Activated naive CD8-positive, alpha-beta T cell treated with anti-CD3 and anti-CD28 coated beads, Interleukin-2, amount 50 U/mL, for 24 hours (primary cell): ENCODE measurements around the gene ATP8B1.
"Not testable (repeated sequence)": the region's sequence is repeated elsewhere in the genome, so short reads cannot be mapped to it uniquely, and the experiment has no call there.

Experiments used
- ATAC-seq: fragments of 150-1000 bp; cut with Tn5 transposase; one replicate; pipeline ENCODE4 v1.10.0; 2021
- DNase-seq: peaks from one replicate; pipeline ENCODE4 v3.0.0; 2021
- H3K27ac Mint-ChIP-seq: one replicate; pipeline ENCODE4 v1.8.0; 2021; ENCODE audit warnings: mild to moderate bottlenecking, mixed read lengths
- H3K27me3 Mint-ChIP-seq: one replicate; pipeline ENCODE4 v1.8.0; 2021; ENCODE audit warnings: mixed read lengths
- H3K36me3 Mint-ChIP-seq: one replicate; pipeline ENCODE4 v1.8.0; 2021; ENCODE audit warnings: low read depth, mixed read lengths
- H3K4me1 Mint-ChIP-seq: one replicate; pipeline ENCODE4 v1.8.0; 2021; ENCODE audit warnings: mixed read lengths
- H3K4me3 Mint-ChIP-seq: one replicate; pipeline ENCODE4 v1.8.0; 2021; ENCODE audit warnings: mild to moderate bottlenecking, moderate library complexity, mixed read lengths
- H3K9me3 Mint-ChIP-seq: one replicate; pipeline ENCODE4 v1.8.0; 2021; ENCODE audit warnings: mixed read lengths

The ATP8B1 gene

GRCh38 chr18:57833441-57834101 is 30.5 kb upstream of the ATP8B1 start:
- Mint-ChIP-seq H3K4me3 (peak overlapping the region; percentile 53), H3K27ac (peak overlapping the region; percentile 62), H3K27me3 (peaks cover 7% of the 10 kb centered on the region), H3K4me1 (peaks cover 47% of the 10 kb centered on the region), H3K36me3 (peaks cover 4% of the 10 kb centered on the region), H3K9me3 (peaks cover 7% of the 10 kb centered on the region)
- ATAC-seq (peak; percentile 41), DNase-seq (peak; percentile 23)

DNA sequence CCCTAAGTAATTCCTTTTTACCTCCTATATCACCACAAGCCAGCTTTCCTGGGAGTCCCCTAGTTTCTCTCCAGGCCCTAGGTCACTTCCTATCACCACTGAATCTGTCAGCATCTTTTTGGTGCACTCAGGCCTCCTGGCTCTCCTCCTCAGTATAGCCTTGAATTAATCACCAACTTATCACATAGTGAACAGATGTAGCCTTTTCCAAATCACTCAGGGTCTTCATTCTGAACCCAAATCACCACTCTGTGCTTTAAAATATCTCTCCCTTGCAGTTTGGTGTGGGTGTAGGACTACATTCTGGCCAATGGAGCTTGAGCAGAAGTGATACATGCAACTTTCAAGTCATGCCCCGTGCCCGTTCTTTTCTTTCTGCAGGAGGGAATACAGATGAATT is 29.6 kb upstream of the ATP8B1 start:
- peaks cover 7% of the 10 kb centered on the region for H3K9me3 Mint-ChIP-seq
- H3K36me3 Mint-ChIP-seq = peaks cover 4% of the 10 kb centered on the region
- no peak for DNase-seq
- H3K4me3 Mint-ChIP-seq = no peak overlapping the region
- peaks cover 7% of the 10 kb centered on the region for H3K27me3 Mint-ChIP-seq
- no peak overlapping the region for H3K27ac Mint-ChIP-seq
- no peak for ATAC-seq
- H3K4me1 Mint-ChIP-seq = peaks cover 39% of the 10 kb centered on the region

DNA sequence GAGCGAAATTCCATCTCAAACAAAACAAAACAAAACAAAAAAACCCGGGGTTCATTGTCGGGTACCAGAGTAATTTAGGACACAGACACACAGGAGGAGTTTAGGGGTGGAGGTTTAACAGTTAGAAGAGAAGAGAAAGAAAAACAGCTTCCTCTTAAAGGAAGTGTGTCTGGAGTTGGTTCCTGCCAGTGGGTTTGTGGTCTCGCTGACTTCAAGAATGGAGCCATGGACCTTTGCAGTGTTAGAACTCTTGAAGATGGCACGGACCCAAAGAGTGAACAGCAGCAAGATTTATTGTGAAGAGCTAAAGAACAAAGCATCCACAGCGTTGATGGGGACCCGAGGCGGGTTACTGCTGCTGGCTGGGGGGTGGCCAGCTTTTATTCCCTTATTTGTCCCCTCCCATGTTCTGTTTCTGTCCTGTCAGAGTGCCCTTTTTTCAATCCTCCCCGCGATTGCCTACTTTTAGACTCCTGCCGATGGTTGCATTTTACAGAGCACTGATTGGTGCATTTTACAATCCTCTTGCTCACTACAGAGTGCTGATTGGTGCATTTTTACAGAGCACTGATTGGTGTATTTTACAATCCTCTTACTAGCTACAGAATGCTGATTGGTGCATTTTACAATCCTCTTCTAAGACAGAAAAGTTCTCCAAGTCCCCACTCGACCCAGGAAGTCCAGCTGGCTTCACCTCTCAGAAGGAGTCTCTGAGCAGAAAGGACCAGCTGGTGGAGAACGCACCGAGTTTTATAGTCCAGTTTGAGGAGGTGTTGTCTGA is 28.7 kb upstream of the ATP8B1 start:
- peaks cover 7% of the 10 kb centered on the region for H3K9me3 Mint-ChIP-seq
- peaks cover 4% of the 10 kb centered on the region for H3K36me3 Mint-ChIP-seq
- H3K4me1 Mint-ChIP-seq = peaks cover 31% of the 10 kb centered on the region
- peaks cover 3% of the 10 kb centered on the region for H3K27me3 Mint-ChIP-seq
- no peak overlapping the region for H3K4me3 Mint-ChIP-seq
- ATAC-seq = no peak
- no peak overlapping the region for H3K27ac Mint-ChIP-seq
- no peak for DNase-seq

- H3K27me3 Mint-ChIP-seq = peaks cover 4% of the 10 kb centered on the region
- no peak for DNase-seq
- H3K36me3 Mint-ChIP-seq = peaks cover 4% of the 10 kb centered on the region
- H3K4me3 Mint-ChIP-seq = no peak overlapping the region
- H3K9me3 Mint-ChIP-seq = peaks cover 7% of the 10 kb centered on the region
- H3K4me1 Mint-ChIP-seq = peaks cover 7% of the 10 kb centered on the region
- H3K27ac Mint-ChIP-seq = no peak overlapping the region
- ATAC-seq = no peak
These were observed 24.5 kb upstream of the ATP8B1 start for GRCh38 chr18:57827646-57828045.

DNA sequence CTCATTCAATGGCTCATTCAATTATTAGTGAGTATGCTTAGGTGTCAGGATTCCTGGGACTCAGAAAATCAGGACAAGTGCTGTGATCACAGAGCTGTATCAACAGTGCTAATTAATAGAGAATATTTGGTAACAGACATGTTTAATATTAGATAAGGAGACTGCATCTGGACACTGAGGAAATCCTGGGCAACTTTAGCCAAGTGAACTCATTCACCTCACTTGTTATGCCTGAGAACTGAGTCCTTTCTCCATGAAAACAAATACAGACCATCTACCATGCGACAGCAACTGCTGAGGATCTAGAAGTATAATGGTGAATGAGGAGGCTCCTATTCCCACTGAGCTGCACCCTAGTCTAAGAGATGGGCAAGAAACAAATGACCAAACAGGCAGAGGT is 23.1 kb upstream of the ATP8B1 start:
- no peak for ATAC-seq
- H3K9me3 Mint-ChIP-seq = no peaks in the 10 kb centered on the region
- no peak for DNase-seq
- peaks cover 4% of the 10 kb centered on the region for H3K27me3 Mint-ChIP-seq
- H3K36me3 Mint-ChIP-seq = peaks cover 3% of the 10 kb centered on the region
- no peak overlapping the region for H3K27ac Mint-ChIP-seq
- H3K4me3 Mint-ChIP-seq = no peak overlapping the region
- no peaks in the 10 kb centered on the region for H3K4me1 Mint-ChIP-seq

- not testable (repeated sequence) for H3K9me3 Mint-ChIP-seq, ATAC-seq, H3K4me1 Mint-ChIP-seq, H3K4me3 Mint-ChIP-seq, H3K36me3 Mint-ChIP-seq, H3K27ac Mint-ChIP-seq, DNase-seq
- peaks cover 13% of the 10 kb centered on the region for H3K27me3 Mint-ChIP-seq
These were observed 17.5 kb upstream of the ATP8B1 start for GRCh38 chr18:57820583-57820982.

GRCh38 chr18:57819671-57820460 is 16.8 kb upstream of the ATP8B1 start:
- Mint-ChIP-seq H3K27ac (no peak overlapping the region), H3K4me1 (peaks cover 4% of the 10 kb centered on the region)
- peak; percentile 51 for ATAC-seq

GRCh38 chr18:57819119-57819518 is 16.0 kb upstream of the ATP8B1 start:
- H3K27me3 Mint-ChIP-seq = peaks cover 14% of the 10 kb centered on the region
- no peaks in the 10 kb centered on the region for H3K36me3 Mint-ChIP-seq
- no peak for ATAC-seq

More at GRCh38 chr18:57819671-57820460, 16.8 kb upstream of the ATP8B1 start:
- no peaks in the 10 kb centered on the region for H3K9me3 Mint-ChIP-seq
- H3K4me3 Mint-ChIP-seq = no peak overlapping the region
- no peaks in the 10 kb centered on the region for H3K36me3 Mint-ChIP-seq
- no peak for DNase-seq
- H3K27me3 Mint-ChIP-seq = peaks cover 13% of the 10 kb centered on the region

DNA sequence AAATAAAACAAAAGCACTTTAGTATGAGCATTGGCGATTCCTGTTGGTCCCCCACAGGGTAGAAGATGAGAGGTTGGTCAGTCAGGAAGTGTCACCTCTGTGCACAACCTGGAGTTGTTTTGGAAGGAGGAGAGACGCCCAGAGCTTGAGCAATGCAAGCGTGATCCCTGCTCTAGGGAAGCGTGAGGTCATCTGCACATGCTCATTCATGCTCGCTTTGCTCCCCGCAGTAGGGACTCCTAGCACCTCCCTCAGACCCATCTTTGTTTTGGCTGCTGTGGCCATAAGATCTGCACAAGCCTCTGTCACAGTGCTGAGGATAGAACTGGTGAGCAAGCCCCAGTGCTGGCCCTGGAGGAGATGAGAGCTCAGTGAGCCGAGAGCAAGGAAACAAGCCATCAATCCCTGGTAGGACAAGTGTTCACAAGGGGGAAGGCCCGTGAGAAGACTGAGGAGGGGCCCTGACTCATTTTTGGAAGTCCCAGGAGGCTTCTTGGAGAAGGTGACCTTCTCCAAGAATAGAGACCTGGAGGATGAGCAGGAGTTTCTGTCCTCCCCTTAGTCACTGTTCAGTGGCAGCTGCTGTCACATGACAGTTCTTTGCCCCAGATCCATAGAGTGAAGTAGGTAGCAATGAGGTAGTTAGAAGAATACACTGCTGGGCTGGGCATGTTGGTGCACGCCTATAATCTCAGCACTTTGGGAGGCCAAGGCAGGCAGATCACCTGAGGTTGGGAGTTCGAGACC is 13.3 kb upstream of the ATP8B1 start:
- Mint-ChIP-seq H3K9me3 (peaks cover 11% of the 10 kb centered on the region), H3K4me3 (no peak overlapping the region), H3K27ac (no peak overlapping the region), H3K27me3 (peaks cover 18% of the 10 kb centered on the region), H3K4me1 (peaks cover 4% of the 10 kb centered on the region), H3K36me3 (peaks cover 6% of the 10 kb centered on the region)
- DNase-seq (no peak), ATAC-seq (peak; percentile 20)

More at GRCh38 chr18:57819119-57819518, 16.0 kb upstream of the ATP8B1 start:
- H3K4me1 Mint-ChIP-seq = peaks cover 4% of the 10 kb centered on the region
- no peak for DNase-seq
- no peak overlapping the region for H3K4me3 Mint-ChIP-seq
- H3K27ac Mint-ChIP-seq = no peak overlapping the region
- no peaks in the 10 kb centered on the region for H3K9me3 Mint-ChIP-seq

DNA sequence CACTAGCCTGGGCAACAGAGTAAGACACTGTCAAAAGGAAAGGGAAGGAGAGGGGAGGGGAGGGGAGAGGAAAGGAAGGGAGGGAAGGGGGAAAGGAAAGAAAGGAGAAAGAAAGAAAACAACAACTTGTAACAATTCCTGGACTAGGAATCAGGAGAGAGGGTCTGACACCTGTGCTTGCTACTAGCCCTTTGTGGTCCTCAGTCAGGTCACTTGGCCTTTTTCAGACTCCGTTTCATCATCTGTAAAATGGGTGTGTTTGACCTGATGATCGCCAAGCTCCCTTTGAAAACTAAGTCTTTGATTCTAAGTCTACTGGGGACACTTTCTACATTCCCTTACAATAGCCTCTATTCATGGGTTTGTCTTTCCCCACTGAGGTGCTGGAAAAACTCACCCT is 11.4 kb upstream of the ATP8B1 start:
- ATAC-seq (no peak), DNase-seq (no peak)
- Mint-ChIP-seq H3K9me3 (peaks cover 12% of the 10 kb centered on the region), H3K36me3 (peaks cover 6% of the 10 kb centered on the region), H3K4me1 (no peaks in the 10 kb centered on the region), H3K4me3 (no peak overlapping the region), H3K27me3 (peaks cover 13% of the 10 kb centered on the region), H3K27ac (no peak overlapping the region)

DNA sequence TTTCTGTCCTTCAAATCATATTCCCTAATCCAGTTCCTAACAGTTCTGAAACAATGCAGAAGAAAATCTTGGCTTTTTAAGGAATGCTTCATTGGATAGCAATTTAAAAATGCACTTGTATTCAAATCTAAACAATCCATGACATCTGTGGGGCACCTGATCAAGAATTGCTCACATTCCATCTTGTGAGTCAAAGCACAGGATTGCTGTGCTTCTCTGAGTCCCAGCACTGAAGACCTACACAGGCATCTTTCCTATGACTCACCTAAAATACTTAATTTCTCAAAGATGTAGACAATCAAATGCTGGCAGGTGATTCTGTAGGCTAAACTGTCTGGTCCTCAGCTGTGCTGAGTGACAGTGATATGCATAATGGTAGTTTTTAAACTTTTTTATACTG is 10.1 kb upstream of the ATP8B1 start:
- Mint-ChIP-seq H3K9me3 (peaks cover 12% of the 10 kb centered on the region), H3K36me3 (peaks cover 6% of the 10 kb centered on the region), H3K4me1 (no peaks in the 10 kb centered on the region), H3K27me3 (peaks cover 20% of the 10 kb centered on the region), H3K27ac (no peak overlapping the region), H3K4me3 (no peak overlapping the region)
- ATAC-seq = no peak
- no peak for DNase-seq

GRCh38 chr18:57812126-57812477 is 9.0 kb upstream of the ATP8B1 start:
- Mint-ChIP-seq H3K36me3 (peaks cover 6% of the 10 kb centered on the region), H3K27me3 (peaks cover 26% of the 10 kb centered on the region), H3K27ac (no peak overlapping the region), H3K4me3 (no peak overlapping the region), H3K4me1 (no peaks in the 10 kb centered on the region), H3K9me3 (peaks cover 12% of the 10 kb centered on the region)
- ATAC-seq = no peak
- DNase-seq = no peak

- Mint-ChIP-seq H3K27ac (no peak overlapping the region), H3K27me3 (peaks cover 29% of the 10 kb centered on the region), H3K4me3 (no peak overlapping the region), H3K36me3 (peaks cover 6% of the 10 kb centered on the region), H3K9me3 (peaks cover 12% of the 10 kb centered on the region), H3K4me1 (no peaks in the 10 kb centered on the region)
- no peak for DNase-seq
- no peak for ATAC-seq
These were observed 8.5 kb upstream of the ATP8B1 start for GRCh38 chr18:57811477-57812125.

- peaks cover 39% of the 10 kb centered on the region for H3K27me3 Mint-ChIP-seq
- no peak overlapping the region for H3K27ac Mint-ChIP-seq
- DNase-seq (no peak), ATAC-seq (no peak)
- H3K36me3 Mint-ChIP-seq = peaks cover 6% of the 10 kb centered on the region
- peaks cover 12% of the 10 kb centered on the region for H3K9me3 Mint-ChIP-seq
- no peak overlapping the region for H3K4me3 Mint-ChIP-seq
- H3K4me1 Mint-ChIP-seq = no peaks in the 10 kb centered on the region
These were observed 6.1 kb upstream of the ATP8B1 start for GRCh38 chr18:57809190-57809589.
